ENCODE measurements around the gene METTL1. TPM values are rescaled to one million over a fixed set of nuclear protein-coding genes. Genes with fewer than 3 reads are reported as not detected.

Gene METTL1
- total and polyA plus RNA-seq, 2 donors (not counting 1 experiment from before 2014, with no cell fraction given): 9.1 to 9.2 TPM

DNA sequence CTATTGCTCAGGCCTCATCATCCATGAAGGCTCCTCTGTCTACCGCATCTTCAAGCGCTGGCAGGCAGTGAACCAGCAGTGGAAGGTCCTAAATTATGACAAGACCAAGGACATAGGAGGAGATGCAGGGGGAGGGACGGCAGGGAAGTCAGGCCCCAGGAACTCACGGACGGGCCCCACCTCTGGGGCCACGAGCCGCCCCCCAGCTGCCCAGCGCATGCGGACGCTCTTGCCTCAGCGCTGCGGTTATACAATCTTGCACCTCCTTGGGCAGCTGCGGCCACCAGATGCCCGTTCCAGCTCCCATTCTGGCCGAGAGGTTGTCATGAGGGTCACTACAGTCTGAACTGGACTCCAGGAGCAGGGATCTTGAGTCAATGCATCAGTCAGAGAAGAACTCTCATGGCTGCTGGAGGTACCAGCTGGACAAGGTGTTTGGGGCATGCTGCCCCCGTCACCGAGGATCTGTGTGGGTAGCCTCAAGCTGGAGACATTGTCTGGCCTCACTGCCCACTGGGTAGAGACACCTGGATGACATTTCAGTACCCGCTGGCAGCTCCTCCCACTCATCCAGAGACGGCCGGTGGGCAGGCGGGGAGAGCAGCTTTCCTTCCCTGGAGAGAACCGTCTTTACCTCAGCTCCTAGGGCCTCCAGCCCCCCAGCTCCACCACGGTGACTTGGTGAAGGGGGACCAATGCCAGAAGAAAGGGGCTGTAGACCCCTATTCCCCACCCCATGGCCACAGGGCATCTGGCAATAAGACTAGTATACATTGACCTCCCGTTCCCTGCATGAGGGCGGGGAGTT is 13.1 kb downstream of the METTL1 start:
- POLR2A ChIA-PET: interaction anchor here (1.6 kb wide), 1 partner anchor 13 kb away, joined by 5 read pairs; the partner anchor contains the start of genes EEF1AKMT3 and METTL1
- peaks cover 1 to 41% of the 10 kb centered on the region in 2 experiments for H3K36me3 ChIP-seq (replicated peaks in 1 of 2; ENCODE audit: control extremely low read depth in 1 of 2, control insufficient read depth in 1 of 2, extremely low read depth in 1 of 2, insufficient read depth in 2 of 2, low read length in 1 of 2)
- WGBS (ENCODE audit: insufficient coverage): 97% methylated on average over 22 of the region's 25 CpGs
- H3K27ac ChIP-seq (ENCODE audit: low read length in 2 of 2): no peak overlapping the region
- Mint-ChIP-seq H3K9me3 (ENCODE audit: insufficient read depth) (no peaks in the 10 kb centered on the region), H3K27me3 (peaks cover 5% of the 10 kb centered on the region), H3K4me3 (peak overlapping the region; percentile 1), H3K27ac (no peak overlapping the region), H3K4me1 (peaks cover 43% of the 10 kb centered on the region)
- H3K79me2 ChIP-seq (ENCODE audit: control insufficient read depth, insufficient read depth, low read length): peaks cover 52% of the 10 kb centered on the region
- no peak overlapping the region for H3K4me2 ChIP-seq (replicated peaks; ENCODE audit: low read depth, low read length, poor library complexity, severe bottlenecking)
- DNase-seq: no peak
- ATAC-seq (ENCODE audit: low read depth): no peak
- peaks cover 71% of the 10 kb centered on the region for H4K20me1 ChIP-seq (ENCODE audit: control insufficient read depth, insufficient read depth, low read length, poor library complexity, severe bottlenecking)
- intact Hi-C loops (cut with micrococcal nuclease): loop anchor here (5.0 to 10.0 kb wide), 5 partner anchors 74 to 674 kb away; partner anchors contain the start of genes CTDSP2, GLI1, INHBE and MARS1
- CTCF ChIA-PET: interaction anchor here (0.9 to 2.1 kb wide), 7 partner anchors 9 to 146 kb away, joined by 3 to 9 read pairs (median 5); no protein-coding TSS in a partner anchor
- no peak overlapping the region for H2AFZ ChIP-seq (ENCODE audit: insufficient read depth, low read depth, low read length, poor library complexity, severe bottlenecking)
- no peaks in the 10 kb centered on the region for H3K9me3 ChIP-seq (ENCODE audit: control extremely low read depth in 1 of 3, control insufficient read depth in 2 of 3, insufficient read depth in 1 of 3, low read length in 2 of 3)
- H3K4me3 ChIP-seq (ENCODE audit: control extremely low read depth in 1 of 5, extremely low read depth in 1 of 5, insufficient read depth in 1 of 5, low read depth in 2 of 5, low read length in 4 of 5): no peak overlapping the region
- H3K4me1 ChIP-seq (ENCODE audit: control insufficient read depth in 2 of 2, insufficient read depth in 2 of 2, low read length in 2 of 2): peaks cover 23 to 41% of the 10 kb centered on the region in 2 donors
- no peaks in the 10 kb centered on the region for H3K27me3 ChIP-seq (replicated peaks in 1 of 4; ENCODE audit: control extremely low read depth in 1 of 4, control insufficient read depth in 3 of 4, insufficient read depth in 4 of 4, low read length in 3 of 4)
- TF ChIP-seq, protein P1, sequence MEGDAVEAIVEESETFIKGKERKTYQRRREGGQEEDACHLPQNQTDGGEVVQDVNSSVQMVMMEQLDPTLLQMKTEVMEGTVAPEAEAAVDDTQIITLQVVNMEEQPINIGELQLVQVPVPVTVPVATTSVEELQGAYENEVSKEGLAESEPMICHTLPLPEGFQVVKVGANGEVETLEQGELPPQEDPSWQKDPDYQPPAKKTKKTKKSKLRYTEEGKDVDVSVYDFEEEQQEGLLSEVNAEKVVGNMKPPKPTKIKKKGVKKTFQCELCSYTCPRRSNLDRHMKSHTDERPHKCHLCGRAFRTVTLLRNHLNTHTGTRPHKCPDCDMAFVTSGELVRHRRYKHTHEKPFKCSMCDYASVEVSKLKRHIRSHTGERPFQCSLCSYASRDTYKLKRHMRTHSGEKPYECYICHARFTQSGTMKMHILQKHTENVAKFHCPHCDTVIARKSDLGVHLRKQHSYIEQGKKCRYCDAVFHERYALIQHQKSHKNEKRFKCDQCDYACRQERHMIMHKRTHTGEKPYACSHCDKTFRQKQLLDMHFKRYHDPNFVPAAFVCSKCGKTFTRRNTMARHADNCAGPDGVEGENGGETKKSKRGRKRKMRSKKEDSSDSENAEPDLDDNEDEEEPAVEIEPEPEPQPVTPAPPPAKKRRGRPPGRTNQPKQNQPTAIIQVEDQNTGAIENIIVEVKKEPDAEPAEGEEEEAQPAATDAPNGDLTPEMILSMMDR (IDR thresholded peaks at IDR 0.05): no peak
- TF ChIP-seq EZH2 (IDR thresholded peaks at IDR 0.05; ENCODE audit: borderline replicate concordance, insufficient read depth, low read depth, low read length, poor library complexity, severe bottlenecking): no peak
- no peak overlapping the region for H3K9ac ChIP-seq (ENCODE audit: low read length)

DNA sequence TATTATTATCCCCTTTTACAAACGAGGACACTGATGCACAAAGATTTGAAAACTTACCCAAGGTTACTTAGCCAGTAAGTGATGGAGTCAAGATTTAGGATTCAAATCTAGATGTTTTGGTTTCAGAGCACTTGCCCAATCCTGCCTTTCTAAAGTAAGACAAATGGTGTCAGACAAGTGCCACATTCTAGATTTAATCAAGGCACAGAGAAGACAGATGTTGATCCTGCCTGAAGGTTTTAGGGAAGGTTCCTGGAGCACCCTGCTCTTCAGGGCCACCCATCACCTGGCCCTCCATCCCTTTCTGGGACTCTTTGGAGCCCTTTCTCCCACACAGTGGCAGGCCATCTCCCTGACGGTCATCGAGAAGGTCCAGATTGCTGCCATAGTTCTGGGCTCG is 14.1 kb downstream of the METTL1 start:
- intact Hi-C loops (cut with micrococcal nuclease): loop anchor here (5.0 to 10.0 kb wide), 5 partner anchors 75 to 673 kb away; partner anchors contain the start of genes CTDSP2, GLI1, INHBE and MARS1
- ChIA-PET POLR2A (no interaction called here), CTCF (interaction anchor here (2.3 kb wide), 1 partner anchor 9 kb away, joined by 37 read pairs; the partner anchor contains the start of gene CYP27B1)
- ATAC-seq (ENCODE audit: low read depth) (no peak), DNase-seq (no peak)
- no peak overlapping the region for H3K9ac ChIP-seq (ENCODE audit: low read length)
- no peaks in the 10 kb centered on the region for H3K9me3 ChIP-seq (ENCODE audit: control extremely low read depth in 1 of 3, control insufficient read depth in 2 of 3, insufficient read depth in 1 of 3, low read length in 2 of 3)
- H3K4me2 ChIP-seq (replicated peaks; ENCODE audit: low read depth, low read length, poor library complexity, severe bottlenecking): no peak overlapping the region
- H2AFZ ChIP-seq (ENCODE audit: insufficient read depth, low read depth, low read length, poor library complexity, severe bottlenecking): no peak overlapping the region
- H3K4me1 Mint-ChIP-seq: peaks cover 50% of the 10 kb centered on the region
- H3K4me1 ChIP-seq (ENCODE audit: control insufficient read depth in 2 of 2, insufficient read depth in 2 of 2, low read length in 2 of 2): peaks cover 32 to 49% of the 10 kb centered on the region in 2 donors
- no peak overlapping the region for H3K4me3 ChIP-seq (ENCODE audit: control extremely low read depth in 1 of 5, extremely low read depth in 1 of 5, insufficient read depth in 1 of 5, low read depth in 2 of 5, low read length in 4 of 5)
- WGBS (ENCODE audit: insufficient coverage): 100% methylated on average over 3 of the region's 4 CpGs
- no peaks in the 10 kb centered on the region for H3K9me3 Mint-ChIP-seq (ENCODE audit: insufficient read depth)
- TF ChIP-seq, protein P1 (IDR thresholded peaks at IDR 0.05): no peak
- no peak for TF ChIP-seq EZH2 (IDR thresholded peaks at IDR 0.05; ENCODE audit: borderline replicate concordance, insufficient read depth, low read depth, low read length, poor library complexity, severe bottlenecking)
- peaks cover 63% of the 10 kb centered on the region for H4K20me1 ChIP-seq (ENCODE audit: control insufficient read depth, insufficient read depth, low read length, poor library complexity, severe bottlenecking)
- H3K27ac ChIP-seq (ENCODE audit: low read length in 2 of 2): no peak overlapping the region
- H3K36me3 ChIP-seq (replicated peaks in 1 of 2; ENCODE audit: control extremely low read depth in 1 of 2, control insufficient read depth in 1 of 2, extremely low read depth in 1 of 2, insufficient read depth in 2 of 2, low read length in 1 of 2): peaks cover 1 to 41% of the 10 kb centered on the region in 2 experiments
- no peak overlapping the region for H3K4me3 Mint-ChIP-seq
- H3K27me3 Mint-ChIP-seq: no peaks in the 10 kb centered on the region
- H3K79me2 ChIP-seq (ENCODE audit: control insufficient read depth, insufficient read depth, low read length): peaks cover 47% of the 10 kb centered on the region
- peak overlapping the region; percentile 67 for H3K27ac Mint-ChIP-seq
- no peaks in the 10 kb centered on the region for H3K27me3 ChIP-seq (replicated peaks in 1 of 4; ENCODE audit: control extremely low read depth in 1 of 4, control insufficient read depth in 3 of 4, insufficient read depth in 4 of 4, low read length in 3 of 4)
